Activated CD8-positive, alpha-beta memory T cell treated with anti-CD3 and anti-CD28 coated beads, Interleukin-2, amount 50 U/mL, for 1 hour (primary cell): ENCODE measurements around the gene TCAIM.
"Not testable (repeated sequence)": the region's sequence is repeated elsewhere in the genome, so short reads cannot be mapped to it uniquely, and the experiment has no call there.

Experiments used
- DNase-seq: peaks from one replicate; pipeline ENCODE4 v3.0.0-alpha.2; 2020; ENCODE audit errors: extremely low read depth

The TCAIM gene

DNA sequence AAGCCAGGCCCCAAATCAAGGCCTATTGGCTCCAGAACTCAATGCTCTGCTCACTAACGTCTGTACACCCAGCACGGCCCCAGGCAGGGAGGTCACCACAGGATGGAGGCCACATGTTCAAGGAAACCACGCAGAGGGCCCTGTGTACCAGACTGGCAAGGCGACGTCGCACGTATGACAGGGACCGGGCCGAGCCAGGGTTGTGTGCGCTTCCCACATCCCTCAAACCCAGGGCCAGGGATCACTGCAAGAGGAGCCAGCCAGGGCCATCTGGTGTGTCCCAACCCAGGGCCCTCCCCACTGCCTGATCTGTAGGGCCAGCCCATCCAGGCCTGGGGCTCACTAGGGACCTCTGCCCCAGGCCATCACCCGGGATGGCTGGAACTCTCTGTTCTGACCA, 76.9 kb downstream of the TCAIM start:
- no peak for DNase-seq

DNA sequence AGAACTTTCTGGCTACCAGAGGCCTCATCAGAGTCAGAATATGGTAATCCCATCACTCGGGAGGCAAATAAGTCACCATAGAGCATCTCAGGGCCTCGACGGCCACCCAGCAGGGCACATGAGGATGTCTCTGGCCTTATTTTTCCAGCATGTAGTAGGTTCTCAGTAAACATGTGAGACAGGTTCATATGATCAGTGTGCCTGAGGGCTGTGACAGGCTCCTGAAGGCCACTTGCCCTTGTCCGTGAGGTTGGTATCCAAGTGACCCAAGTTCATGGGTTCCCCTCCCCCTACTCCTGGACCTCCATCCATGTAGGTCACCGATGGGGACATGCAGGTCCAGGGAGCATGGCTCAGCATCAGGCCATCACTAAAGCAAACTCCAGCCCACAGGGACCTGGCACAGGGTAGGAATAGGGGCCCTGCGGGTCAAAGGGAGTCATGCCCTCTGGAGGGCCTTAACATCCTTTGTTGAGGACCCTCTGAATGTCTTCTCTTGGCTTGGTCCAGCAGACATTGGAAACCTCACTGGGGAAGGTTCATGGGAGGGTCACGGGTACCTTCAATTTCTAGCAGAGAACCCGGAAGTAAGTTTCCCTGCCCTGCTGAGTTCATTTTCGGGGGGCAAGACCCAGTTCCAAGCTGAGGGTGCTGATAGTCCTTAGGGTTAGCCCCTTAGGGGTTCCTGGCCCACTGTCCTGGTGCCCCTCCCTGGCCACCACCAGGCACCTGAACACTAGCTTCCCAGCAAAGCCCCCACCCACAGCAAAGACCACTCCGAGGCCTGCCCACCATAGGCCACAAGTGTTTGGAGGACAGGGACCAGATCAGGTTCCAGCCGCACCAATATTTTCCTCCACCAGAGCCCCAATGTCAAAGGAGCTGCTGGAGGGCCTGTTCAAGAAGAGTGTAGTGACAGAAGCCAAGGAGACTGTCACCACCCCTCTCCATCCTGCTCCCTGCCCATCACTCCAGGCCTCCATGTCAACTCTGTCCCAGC, 77.8 kb downstream of the TCAIM start:
- DNase-seq, result no peak

DNA sequence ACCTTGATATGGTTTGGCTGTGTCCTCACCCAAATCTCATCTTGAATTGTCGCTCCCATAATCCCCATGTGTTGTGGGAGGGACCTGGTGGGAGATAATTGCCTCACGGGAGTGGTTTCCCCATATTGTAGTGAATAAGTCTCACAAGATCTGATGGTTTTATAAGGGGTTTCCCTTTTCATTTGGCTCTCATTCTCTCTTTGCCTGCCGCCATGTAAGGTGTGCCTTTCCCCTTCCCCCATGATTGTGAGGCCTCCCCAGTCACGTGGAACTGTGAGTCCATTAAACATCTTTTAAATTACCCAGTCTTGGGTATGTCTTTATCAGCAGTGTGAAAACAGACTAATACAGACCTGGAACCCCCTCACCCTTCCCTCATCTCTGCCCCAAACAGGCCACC, 79.6 kb downstream of the TCAIM start:
- DNase-seq, result not testable (repeated sequence)

DNA sequence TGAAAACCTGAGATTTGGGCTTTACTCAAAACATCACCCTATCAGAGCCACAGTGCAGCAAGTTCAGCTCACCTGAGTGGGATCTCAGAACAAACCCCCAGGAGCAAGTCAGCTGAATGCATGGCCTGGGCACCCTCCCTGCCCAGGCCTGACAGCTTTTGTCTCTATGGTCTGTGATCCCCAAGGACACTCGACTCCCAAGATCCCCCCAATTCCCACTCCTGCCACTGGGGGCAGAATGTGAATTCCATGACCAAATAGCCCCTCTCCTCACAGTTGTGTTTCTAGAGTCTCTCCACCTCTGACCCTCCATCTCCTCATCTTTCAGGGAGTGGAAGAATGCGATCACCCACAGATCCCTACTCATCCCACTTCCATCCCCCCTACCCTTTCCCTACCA, 80.0 kb downstream of the TCAIM start:
- no peak for DNase-seq

DNA sequence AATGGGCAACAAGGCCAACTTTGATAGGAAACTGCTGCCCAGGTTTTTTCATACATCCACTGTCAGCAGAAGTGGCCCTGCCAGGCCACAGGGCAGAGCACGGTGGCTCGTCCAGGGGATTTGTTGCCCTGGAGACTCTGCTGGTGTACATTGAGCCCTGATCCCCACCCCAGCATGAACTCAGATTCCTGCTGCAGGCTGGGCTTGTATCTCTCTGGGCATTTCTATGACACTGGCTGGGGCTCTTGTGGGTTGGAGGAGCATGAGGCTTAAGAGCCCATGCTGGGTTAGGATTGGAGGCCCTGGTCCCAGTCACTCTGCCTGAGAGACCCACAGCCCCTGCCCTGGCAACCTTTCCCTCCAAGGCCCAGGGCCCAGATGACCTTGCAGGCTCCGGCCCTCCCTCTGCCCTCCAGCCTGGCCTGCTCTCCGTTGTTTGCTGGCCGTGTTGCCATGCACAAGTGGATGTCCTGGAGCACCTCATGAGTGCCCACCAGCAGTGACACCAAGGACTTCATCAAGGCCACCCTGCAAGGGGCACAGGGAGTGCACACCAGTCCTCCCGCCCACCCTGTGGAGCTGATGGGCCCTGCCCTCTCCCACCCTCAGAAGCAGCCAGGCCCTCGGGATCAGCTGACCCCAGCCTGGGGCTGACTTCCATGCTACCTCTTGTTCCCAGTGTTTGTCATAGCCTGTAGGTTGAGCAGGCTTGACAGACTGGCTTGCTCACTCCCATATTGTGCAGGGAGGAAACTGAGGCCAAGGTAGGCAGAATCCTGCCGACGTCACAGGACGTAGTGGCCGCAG, 80.8 kb downstream of the TCAIM start:
- DNase-seq, result no peak

DNA sequence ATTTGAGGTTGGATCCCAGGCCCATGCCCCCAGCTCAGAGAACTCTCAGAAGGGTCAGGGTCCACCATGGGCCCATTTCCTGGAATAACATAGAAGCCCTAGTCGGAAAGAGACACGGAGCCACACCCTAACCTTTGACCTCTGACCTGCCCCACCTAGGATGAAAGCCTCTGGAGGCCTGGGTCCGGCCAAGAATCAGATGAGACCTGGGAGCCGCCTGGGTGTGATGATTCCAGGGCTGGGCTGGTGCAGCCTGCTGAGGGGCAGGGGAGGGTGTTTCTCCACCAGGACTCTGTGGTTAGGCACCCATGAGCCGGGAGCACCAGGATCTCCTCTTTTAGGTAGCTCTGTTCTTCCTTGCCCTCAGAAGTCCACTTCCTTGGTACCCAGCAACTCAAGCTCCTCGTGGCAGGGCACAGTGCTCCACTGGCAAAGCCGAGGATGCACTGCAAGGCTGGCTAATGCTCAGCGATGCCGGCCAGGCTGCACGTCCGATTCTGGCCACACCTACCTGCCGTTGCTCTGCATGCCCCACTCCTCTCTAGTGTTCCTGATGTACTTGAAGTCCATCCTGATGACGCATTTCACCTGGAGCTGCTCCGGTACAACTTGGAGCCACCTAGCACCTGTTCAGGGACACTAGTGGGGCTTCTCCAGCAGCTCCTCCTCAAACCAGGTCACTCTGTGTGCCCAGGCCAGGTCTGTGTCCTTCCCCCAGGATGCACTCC, 81.5 kb downstream of the TCAIM start:
- no peak for DNase-seq

DNA sequence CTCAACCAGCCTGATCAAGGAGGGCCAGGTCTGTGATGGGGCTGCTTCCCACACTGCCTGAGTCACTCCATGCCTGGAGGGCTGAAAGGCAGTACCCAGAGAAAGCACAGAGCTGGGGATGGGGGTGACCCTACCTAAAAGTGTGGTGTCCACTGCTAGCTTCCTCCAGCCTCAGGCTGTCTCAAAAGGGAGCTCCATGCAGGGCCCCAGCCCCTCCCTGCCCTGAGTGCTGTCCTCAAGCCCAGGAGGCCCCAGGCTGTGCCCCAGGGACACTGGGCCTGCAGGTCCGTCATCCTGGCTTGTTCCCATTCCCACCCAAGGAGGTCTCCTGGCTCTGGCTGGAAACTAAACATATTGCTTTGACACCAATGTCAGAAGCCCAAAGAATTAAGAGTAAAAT, 82.1 kb downstream of the TCAIM start:
- no peak for DNase-seq

DNA sequence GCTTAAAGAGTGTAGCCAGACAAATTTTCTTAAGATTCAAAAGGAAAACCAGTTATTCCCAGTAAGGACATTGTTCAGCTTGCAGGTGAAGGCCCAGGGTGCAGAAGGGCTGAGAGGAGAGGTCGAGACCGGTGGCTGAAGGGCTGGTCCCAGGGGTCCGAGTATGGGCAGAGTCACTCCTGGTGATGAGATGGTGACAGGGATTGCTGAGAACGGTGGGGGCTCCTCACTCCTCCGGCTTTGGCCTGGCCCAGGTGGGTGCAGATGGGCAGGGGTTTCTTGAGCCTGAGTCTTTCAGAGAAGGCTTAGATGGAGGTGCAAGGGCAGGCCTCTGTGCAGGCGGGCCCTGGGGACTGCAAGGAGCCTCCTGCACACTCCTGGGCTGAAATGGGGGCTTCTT, 82.7 kb downstream of the TCAIM start:
- no peak for DNase-seq

DNA sequence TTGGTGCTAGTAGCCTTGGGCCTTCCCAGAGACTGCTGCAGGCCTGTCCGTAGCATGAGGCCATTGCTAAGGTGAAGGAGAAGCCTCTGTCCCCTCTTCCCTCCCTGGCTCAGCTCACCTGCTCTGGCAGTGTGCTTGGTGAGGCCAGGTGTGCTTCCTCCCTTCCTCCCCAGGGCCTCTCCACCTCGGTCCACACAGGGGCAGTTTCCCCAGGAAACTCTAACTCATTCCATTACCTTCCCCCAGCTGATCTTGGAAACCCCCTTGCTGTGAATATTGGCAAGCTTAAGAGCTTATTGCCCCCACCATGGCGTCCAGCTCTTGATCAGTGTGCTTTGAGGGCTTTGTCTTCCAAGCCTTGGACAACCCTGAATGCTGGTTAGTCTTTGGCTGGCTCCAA, 86.2 kb downstream of the TCAIM start:
- DNase-seq, result no peak

DNA sequence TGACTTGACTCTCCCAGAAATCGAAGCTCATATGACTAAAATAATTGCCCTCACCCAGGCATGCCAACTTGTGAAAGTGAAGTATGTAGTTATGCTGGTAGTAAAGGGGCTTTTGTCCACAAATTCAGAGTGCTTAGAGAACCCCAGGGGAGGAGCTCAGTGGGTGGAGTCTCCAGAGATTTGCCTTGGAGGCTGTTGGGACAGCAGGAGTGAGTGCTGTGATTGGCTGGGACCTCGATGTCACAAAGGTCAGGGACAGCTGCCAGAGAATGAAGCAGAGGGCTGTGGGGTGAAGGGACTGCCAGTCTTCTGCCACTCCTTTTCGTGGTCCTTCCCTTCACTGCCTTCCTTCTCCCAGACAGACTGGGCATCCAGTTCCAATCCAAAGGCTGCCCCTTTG, 89.1 kb downstream of the TCAIM start:
- no peak for DNase-seq

DNA sequence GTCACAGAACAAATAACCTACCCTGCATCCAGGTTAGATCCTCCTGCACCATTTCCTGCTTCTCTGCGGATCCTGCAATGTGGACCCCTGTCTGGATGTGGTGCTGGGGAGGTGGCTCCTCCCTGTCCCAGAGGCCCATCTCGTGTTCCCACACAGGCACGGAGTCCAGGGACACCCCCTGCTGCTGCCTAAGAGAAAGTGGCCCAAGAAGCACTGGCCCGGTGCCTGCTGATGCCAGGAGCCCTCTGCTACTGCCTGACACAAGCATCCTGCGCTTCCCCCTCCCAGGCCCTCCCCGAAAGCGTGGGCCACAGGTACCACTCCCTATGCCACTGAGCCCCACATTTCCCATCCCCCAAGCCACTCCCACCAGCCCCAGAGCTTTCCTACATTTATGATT, 90.3 kb downstream of the TCAIM start:
- no peak for DNase-seq

DNA sequence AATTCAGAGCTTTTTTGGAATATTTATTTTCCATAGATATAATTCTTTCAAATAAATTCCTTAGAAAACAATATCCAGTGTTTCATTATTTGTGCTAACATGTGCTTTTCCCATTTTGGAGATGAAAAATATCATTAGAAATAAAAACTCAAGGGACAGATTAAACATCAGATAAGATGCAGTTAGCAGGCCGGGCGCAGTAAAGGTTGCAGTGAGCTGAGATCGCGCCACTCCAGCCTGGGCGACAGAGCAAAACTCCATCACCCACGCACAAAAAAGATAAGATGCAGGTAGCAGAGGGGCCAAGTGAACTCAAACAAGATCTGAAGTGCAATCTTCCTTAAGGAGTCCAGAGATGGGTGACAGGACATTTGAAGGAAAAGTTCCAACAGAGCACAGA, 90.9 kb downstream of the TCAIM start:
- DNase-seq, result no peak

DNA sequence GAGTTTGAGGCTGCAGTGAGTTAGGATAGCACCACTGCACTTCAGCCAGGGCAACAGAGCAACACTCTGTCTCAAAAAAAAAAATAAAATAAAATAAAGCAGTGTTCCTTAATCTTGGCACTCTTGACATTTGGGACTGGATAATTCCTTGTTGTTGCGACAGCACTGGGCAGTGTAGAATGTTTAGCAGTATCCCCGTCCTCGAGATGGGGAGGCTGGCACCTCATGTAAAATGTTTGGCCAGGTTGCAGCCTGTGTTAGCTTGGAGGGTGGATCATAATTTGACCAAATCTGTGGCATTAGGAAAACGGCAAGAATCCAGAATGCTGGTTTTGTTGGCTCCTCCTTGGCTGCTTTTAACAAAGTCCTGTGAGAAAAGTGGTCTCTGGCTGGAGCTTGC, 91.9 kb downstream of the TCAIM start:
- no peak for DNase-seq

DNA sequence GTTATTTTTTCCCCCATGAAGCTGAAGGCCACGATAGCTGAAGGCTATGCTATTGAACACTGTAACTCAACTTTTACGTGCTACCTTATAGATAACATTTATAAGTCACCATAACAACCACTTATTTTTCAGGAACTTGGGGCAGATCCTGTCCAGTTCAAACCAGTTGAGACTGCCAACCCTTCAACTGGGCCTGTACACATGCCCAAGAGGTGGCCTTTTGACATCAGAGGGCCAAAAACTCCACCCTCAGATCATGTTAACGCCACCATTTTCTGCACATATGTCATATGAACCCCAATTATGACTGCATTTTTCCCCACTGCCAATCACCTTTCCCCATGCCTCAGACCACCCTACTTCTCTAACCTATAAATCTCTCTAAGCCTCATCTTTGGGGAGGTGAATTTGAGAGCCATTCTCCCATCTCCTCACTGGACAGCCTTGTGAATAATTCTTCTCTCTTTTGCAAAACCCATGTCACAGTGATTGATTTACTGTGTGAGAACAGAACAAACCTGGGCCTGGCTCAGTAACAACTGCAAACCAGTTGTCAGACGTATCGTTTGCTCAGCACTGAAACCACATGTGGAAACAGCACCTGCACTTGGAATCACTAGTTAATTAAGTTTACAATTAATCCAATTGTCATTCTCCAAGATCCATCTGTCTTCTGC, 96.4 kb downstream of the TCAIM start:
- no peak for DNase-seq

DNA sequence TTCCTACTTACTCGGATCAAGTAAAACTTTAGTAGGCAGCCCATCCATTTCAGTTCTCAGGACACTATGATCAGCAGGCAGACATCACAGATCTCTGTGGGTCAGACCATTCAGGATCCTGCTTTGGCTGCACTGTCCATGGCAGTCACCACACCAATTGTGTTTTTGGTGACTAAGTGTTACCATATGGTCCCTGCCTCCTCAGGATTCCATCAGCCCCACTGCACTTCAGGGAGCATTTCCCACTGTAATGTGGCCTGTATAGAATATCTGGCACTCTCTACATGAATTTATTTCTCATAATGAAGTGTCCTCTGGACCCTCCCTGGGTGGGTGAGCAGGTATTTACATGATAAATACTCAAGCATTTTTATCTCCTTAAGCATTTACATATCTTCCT, 97.6 kb downstream of the TCAIM start:
- no peak for DNase-seq

DNA sequence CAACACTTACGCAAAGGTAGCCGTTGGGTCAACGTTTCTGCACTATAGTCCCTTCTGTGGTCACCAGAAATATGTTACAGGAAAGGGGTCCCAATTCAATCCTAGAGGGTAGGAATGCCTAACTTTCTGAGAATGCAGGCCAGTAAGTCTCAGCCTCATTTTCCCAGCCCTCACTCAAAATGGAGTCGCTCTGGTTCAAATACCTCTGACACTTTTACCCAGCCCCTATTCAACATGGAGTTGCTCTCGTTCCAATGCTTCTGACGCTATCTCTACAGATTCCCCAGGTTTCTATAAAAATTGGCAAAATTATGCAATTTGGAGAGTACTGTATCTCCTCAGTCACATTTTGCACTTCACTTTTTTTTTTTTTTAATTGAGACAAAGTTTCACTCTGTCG, 99.2 kb downstream of the TCAIM start:
- DNase-seq, result no peak

DNA sequence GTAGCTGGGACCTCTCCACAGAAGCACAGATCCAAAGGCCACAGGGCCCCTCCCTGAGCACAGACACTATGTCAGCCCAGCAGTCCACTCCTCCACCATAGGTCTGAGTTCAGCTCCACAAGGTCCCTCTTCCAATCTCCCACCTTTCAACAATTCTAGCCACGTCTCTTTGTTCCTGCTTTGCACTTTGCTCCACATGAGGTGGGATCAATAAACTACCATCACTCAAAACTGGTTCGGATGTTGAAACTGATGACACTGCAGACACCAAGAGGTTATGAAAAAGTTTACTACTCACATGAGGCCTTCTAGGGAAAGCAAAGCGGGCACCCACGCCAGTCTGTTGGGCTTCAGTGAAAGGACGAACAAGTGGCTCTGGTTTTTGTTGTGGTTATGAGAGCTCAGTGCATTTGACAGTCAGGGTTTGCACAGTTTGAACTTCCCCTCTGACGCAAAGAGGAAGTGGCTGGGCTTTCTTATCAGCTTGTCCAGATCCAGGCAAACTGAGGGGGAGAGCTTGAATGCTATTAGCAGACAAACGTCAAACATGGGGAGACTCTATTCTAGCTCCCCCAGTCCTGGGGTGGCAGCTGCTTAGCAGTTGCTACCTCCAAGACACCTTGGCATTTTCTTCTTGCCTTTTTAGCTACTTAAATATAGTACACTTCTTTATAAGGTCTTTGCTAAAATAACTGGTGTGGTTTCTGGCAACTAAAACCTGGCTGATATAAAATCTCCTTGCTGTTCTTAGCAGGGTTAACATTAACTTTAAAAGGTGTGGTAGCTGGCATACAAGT, 101.1 kb downstream of the TCAIM start:
- peak; percentile 25 for DNase-seq

DNA sequence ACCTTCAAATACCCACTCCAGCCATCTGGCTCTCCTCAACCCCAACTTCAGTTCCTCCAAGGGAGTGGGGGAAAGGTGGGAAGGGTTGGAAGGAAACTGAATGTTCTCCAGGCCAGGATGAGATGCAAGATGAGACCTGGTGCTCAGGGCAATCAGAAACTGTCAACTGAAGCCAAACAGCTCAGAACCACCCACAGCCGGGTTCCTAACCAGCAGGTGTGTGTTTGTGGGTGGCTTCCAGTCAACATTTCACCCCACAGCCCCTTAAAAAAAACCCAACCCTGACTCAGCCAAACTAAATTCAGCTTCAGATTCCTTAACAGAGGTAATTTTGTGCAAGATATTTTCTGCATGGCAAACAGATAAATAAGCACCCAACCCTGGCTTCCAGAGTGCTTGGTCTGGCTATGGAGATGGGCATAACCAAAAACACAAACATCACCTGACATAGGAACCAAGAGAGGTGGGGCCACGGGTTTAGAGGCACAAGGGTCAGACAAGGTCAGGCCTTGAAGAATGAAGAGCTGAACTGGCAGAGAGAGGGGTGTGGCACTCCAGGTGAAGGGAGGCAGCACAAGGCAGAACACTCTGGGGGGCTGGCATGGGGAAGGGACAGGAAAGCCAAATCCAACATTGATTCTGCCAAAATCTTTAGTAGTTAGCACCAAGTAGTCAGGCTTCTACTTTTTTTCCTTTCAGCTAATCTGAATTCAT, 104.2 kb downstream of the TCAIM start:
- DNase-seq, result no peak

DNA sequence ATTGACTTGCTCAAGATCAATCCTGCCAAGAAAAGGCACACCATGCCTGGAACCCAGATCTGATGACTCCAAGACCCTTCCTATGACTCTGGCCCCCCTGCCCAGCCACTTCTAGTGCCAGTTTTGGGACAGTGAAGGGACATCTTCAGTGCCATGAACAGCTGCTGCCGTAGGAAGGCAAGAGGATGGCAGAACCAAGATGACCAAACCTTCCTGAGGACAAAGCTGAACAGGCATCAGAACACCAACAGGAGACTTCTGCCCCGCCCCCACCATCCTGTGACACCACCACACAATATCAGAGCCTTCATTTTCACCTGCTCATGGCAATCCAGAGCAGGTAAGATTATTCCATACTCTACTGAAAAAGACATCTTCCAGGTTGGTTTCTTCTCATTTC, 105.9 kb downstream of the TCAIM start:
- DNase-seq, result no peak
